GM12891 (cell line): Measurements from ENCODE around the gene RIMS3.

Experiments used
- POLR2A ChIP-seq: IDR thresholded peaks from 2 replicates; pipeline ENCODE4 v1.6.1; 2011; ENCODE audit warnings: low read depth, low read length, control low read depth
- SPI1 ChIP-seq: IDR thresholded peaks from 2 replicates; pipeline ENCODE4 v1.6.1; 2011; ENCODE audit warnings: low read depth, low read length, control low read depth

DNA sequence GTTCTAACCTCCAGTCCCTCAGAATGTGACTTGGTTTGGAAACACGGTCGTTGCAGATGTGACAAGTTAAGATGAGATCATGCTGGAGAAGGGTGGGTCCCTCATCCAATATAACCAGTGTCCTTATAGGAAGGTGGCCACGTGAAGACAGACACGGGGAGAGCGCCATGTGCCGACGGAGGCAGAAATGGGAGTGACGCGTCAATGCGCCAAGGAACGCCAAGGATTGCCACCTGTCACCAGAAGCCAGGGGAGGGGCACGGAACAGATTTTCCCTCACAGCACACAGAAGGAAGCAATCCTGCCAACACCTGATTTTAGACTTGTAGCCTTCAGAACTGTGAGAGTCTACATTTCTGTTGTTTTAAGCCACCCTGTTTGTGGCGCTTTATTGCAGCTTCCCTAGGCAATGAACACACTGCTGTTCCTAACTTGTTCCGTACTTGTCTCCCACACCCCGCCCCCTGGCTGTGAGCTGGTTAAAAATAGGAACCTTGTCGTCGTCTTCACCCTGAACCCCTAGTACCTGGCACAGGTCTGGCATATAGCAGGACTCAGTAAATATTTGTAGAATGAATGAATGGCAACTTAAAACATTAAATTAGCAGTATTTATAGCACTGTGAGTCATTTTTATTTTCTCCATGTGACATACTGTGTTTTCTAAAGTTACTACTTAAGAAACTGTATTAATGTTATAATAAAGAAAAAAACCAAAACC is 14.2 kb downstream of the RIMS3 start:
- TF ChIP-seq SPI1: no peak
- TF ChIP-seq POLR2A: no peak
